ENCODE data around the gene PEX11A. TPM values are rescaled to one million over a fixed set of nuclear protein-coding genes. Genes with fewer than 3 reads are reported as not detected.

PEX11A gene
- total RNA-seq, 2 donors from 2014 or later: 2.7 to 4.0 TPM

- Histone ChIP-seq H3K36me3 (ENCODE audit: control insufficient read depth, insufficient read depth, low read length) (no peaks in the 10 kb centered on the region), H3K4me1 (ENCODE audit: control insufficient read depth, insufficient read depth, low read length) (no peaks in the 10 kb centered on the region), H3K27me3 (ENCODE audit: control insufficient read depth, insufficient read depth, low read length, poor library complexity, severe bottlenecking) (peaks cover 12% of the 10 kb centered on the region), H3K9me3 (ENCODE audit: control insufficient read depth, low read length) (no peaks in the 10 kb centered on the region), H3K4me3 (ENCODE audit: low read length) (no peak overlapping the region), H3K27ac (ENCODE audit: low read depth, low read length) (no peak overlapping the region), H3K9ac (ENCODE audit: extremely low read depth, low read length, poor library complexity, severe bottlenecking) (no peak overlapping the region)
- Mint-ChIP-seq H3K36me3 (ENCODE audit: low read depth) (no peaks in the 10 kb centered on the region), H3K27me3 (ENCODE audit: insufficient read depth) (peaks cover 44% of the 10 kb centered on the region), H3K27ac (no peak overlapping the region), H3K4me1 (peaks cover 6% of the 10 kb centered on the region), H3K9me3 (no peaks in the 10 kb centered on the region), H3K4me3 (no peak overlapping the region)
- 81 to 92% methylated on average over 11 to 12 of the region's 12 CpGs for WGBS, 2 experiments (ENCODE audit: insufficient coverage in 1 of 2, insufficient read length in 1 of 2)
- DNase-seq: no peak
- no peak for TF ChIP-seq CTCF (conservative IDR thresholded peaks at IDR 0.05)
Measured at GRCh38 chr15:89672221-89673164, 18.1 kb downstream of the PEX11A start.

DNA sequence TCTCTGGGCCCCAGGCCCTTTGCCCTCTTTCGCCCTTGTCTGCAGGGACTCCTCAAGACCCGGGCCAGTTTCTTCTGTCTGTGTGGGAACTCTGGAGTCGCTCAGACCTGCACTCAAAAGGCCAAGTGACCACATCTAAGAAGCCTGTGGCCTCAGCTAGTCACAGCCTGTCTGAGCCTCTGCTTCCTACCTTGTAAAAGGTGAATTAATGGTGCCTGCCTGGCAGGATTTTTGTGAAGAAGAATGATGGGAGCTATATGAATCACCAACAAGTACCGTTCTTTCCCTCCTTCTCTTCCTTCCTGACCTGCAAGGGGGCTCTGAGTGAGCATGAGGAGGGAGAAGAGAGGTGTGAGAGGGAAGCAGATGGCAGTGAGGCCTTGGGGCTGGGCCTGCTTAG, 18.9 kb downstream of the PEX11A start:
- Mint-ChIP-seq H3K36me3 (ENCODE audit: low read depth) (no peaks in the 10 kb centered on the region), H3K27ac (no peak overlapping the region), H3K27me3 (ENCODE audit: insufficient read depth) (peaks cover 47% of the 10 kb centered on the region), H3K4me1 (peaks cover 6% of the 10 kb centered on the region), H3K4me3 (no peak overlapping the region), H3K9me3 (no peaks in the 10 kb centered on the region)
- WGBS, 2 experiments (ENCODE audit: insufficient coverage in 1 of 2, insufficient read length in 1 of 2): 58 to 94% methylated on average over 2 to 3 of the region's 4 CpGs
- no peak for DNase-seq
- H3K36me3 ChIP-seq (ENCODE audit: control insufficient read depth, insufficient read depth, low read length): no peaks in the 10 kb centered on the region
- H3K27ac ChIP-seq (ENCODE audit: low read depth, low read length): no peak overlapping the region
- H3K4me1 ChIP-seq (ENCODE audit: control insufficient read depth, insufficient read depth, low read length): no peaks in the 10 kb centered on the region
- H3K9ac ChIP-seq (ENCODE audit: extremely low read depth, low read length, poor library complexity, severe bottlenecking): no peak overlapping the region
- peaks cover 5% of the 10 kb centered on the region for H3K27me3 ChIP-seq (ENCODE audit: control insufficient read depth, insufficient read depth, low read length, poor library complexity, severe bottlenecking)
- H3K4me3 ChIP-seq (ENCODE audit: low read length): no peak overlapping the region
- TF ChIP-seq CTCF (conservative IDR thresholded peaks at IDR 0.05): no peak
- no peaks in the 10 kb centered on the region for H3K9me3 ChIP-seq (ENCODE audit: control insufficient read depth, low read length)

DNA sequence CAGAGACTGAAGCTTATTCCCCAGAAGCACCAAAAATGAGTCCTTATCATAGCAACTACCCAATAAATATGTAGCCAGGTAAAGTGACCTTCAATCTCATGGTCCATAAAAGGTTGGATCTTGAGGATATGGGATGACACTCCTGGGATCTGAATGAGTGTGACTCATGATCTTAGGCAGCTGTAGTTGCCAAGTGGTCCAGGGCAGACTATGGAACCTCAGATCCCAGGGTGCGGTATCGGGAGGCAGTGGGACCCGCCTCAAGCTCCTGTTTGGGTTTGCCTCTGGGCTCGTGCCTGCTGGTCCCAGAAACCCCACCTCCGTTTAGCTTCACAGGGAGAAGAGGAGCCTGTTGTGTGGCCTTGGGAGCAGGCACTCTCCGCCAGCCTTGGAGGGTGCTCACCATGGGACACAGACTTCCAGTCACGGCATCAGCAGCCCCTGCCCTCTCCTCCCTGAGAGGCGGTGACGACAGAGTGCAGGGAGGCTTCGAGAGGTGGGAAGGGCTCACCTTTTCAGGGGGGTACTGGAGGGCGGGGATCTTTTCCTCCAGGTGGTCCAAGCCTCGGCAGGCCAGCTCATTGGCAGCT, 19.5 kb downstream of the PEX11A start:
- Histone ChIP-seq H3K4me1 (ENCODE audit: control insufficient read depth, insufficient read depth, low read length) (no peaks in the 10 kb centered on the region), H3K9ac (ENCODE audit: extremely low read depth, low read length, poor library complexity, severe bottlenecking) (no peak overlapping the region), H3K36me3 (ENCODE audit: control insufficient read depth, insufficient read depth, low read length) (no peaks in the 10 kb centered on the region), H3K27me3 (ENCODE audit: control insufficient read depth, insufficient read depth, low read length, poor library complexity, severe bottlenecking) (peaks cover 6% of the 10 kb centered on the region), H3K9me3 (ENCODE audit: control insufficient read depth, low read length) (no peaks in the 10 kb centered on the region), H3K4me3 (ENCODE audit: low read length) (no peak overlapping the region), H3K27ac (ENCODE audit: low read depth, low read length) (no peak overlapping the region)
- peaks cover 6% of the 10 kb centered on the region for H3K4me1 Mint-ChIP-seq
- peaks cover 52% of the 10 kb centered on the region for H3K27me3 Mint-ChIP-seq (ENCODE audit: insufficient read depth)
- H3K36me3 Mint-ChIP-seq (ENCODE audit: low read depth): no peaks in the 10 kb centered on the region
- no peaks in the 10 kb centered on the region for H3K9me3 Mint-ChIP-seq
- H3K4me3 Mint-ChIP-seq: no peak overlapping the region
- DNase-seq: no peak
- no peak overlapping the region for H3K27ac Mint-ChIP-seq
- WGBS, 2 experiments (ENCODE audit: insufficient coverage in 1 of 2, insufficient read length in 1 of 2): 90 to 100% methylated on average over 5 to 12 of the region's 12 CpGs
- TF ChIP-seq CTCF (conservative IDR thresholded peaks at IDR 0.05): no peak

Measured in endodermal cell (in vitro differentiated cells).